GM12878 (cell line): ENCODE measurements around the gene TANK. TPM values are rescaled to one million over a fixed set of nuclear protein-coding genes. Genes with fewer than 3 reads are reported as not detected.

Experiments used
- CHD1 ChIP-seq: IDR thresholded peaks from 2 replicates; pipeline ENCODE4 v1.6.1; 2012; ENCODE audit warnings: low read depth, low read length, improper control_type of control experiment
- FOS ChIP-seq: IDR thresholded peaks from 3 replicates; pipeline ENCODE4 v1.6.1; 2011; ENCODE audit warnings: borderline replicate concordance; ENCODE audit not compliant: insufficient read length; ENCODE audit errors: extremely low read depth
- GATAD2B ChIP-seq: fragments of 450-650 bp; conservative IDR thresholded peaks from 2 replicates; pipeline ENCODE4 v1.6.1; 2017; ENCODE audit warnings: low read depth, mild to moderate bottlenecking, moderate library complexity
- IRF3 ChIP-seq: fragments of 450-650 bp; IDR thresholded peaks from 2 replicates; pipeline ENCODE4 v1.6.1; 2014; ENCODE audit warnings: mild to moderate bottlenecking
- MEF2A ChIP-seq: IDR thresholded peaks from 2 replicates; pipeline ENCODE4 v1.6.1; 2011; ENCODE audit warnings: low read depth, mild to moderate bottlenecking, low read length, moderate library complexity; ENCODE audit not compliant: insufficient read depth
- MTA2 ChIP-seq: fragments of 450-650 bp; IDR thresholded peaks from 2 replicates; pipeline ENCODE4 v1.6.1; 2016; ENCODE audit warnings: low read depth, mild to moderate bottlenecking, moderate library complexity
- NBN ChIP-seq: fragments of 450-650 bp; IDR thresholded peaks from 2 replicates; pipeline ENCODE4 v1.6.1; 2016
- POLR2AphosphoS5 ChIP-seq: IDR thresholded peaks from 2 replicates; pipeline ENCODE4 v1.6.1; 2011; ENCODE audit warnings: mild to moderate bottlenecking, low read length, inconsistent platforms
- RAD51 ChIP-seq: fragments of 450-650 bp; IDR thresholded peaks from 2 replicates; pipeline ENCODE4 v1.6.1; 2016; ENCODE audit warnings: moderate library complexity, mild to moderate bottlenecking, inconsistent platforms
- TARDBP ChIP-seq: IDR thresholded peaks from 2 replicates; pipeline ENCODE4 v1.6.1; 2016; ENCODE audit warnings: borderline replicate concordance
- WRNIP1 ChIP-seq: IDR thresholded peaks from 2 replicates; pipeline ENCODE4 v1.6.1; 2011; ENCODE audit warnings: low read depth, low read length, improper control_type of control experiment, borderline replicate concordance
- ZBTB40 ChIP-seq: fragments of 450-650 bp; IDR thresholded peaks from 2 replicates; pipeline ENCODE4 v1.6.1; 2016; ENCODE audit warnings: mild to moderate bottlenecking, moderate library complexity, borderline replicate concordance
- ZNF592 ChIP-seq: fragments of 450-650 bp; IDR thresholded peaks from 2 replicates; pipeline ENCODE4 v1.6.1; 2017; ENCODE audit warnings: mild to moderate bottlenecking, moderate library complexity
- ZZZ3 ChIP-seq: IDR thresholded peaks from 2 replicates; pipeline ENCODE4 v1.6.1; 2011; ENCODE audit warnings: low read depth; ENCODE audit not compliant: control insufficient read depth, insufficient read length
- polyA plus RNA-seq, 11 experiments: library from polyadenylated mRNA; depleted of rRNA in 4 of 11; unstranded in 6 of 11; stranded (reverse) in 5 of 11; fragments of >200 nt; fragmentation: Nextera tagmentation in 4 of 11; fragmentation: Illumina TruSeq in 1 of 11; extraction: Ambion mirVana in 4 of 11; extraction: Trizol in 1 of 11; gene quantifications; 1 replicate in 1 of 11; 2 replicates in 10 of 11; pipeline versions ENCODE4 v1.2.1 to v1.2.3, GENCODE V29; 2011 to 2016; ENCODE audit warnings: inconsistent platforms in 2 of 11, missing spikeins in 2 of 11, low read depth in 1 of 11
- total RNA-seq, 4 experiments: library from RNA; depleted of rRNA in 3 of 4; stranded (reverse); fragments of >200 nt in 3 of 4; fragmentation: Illumina TruSeq in 1 of 4; extraction: Trizol in 1 of 4; gene quantifications; 2 replicates each; pipeline versions ENCODE4 v1.2.1 to v1.2.3, GENCODE V29; 2013 to 2021
- TF ChIP-seq, protein P1 (sequence below): fragments of 450-650 bp; IDR thresholded peaks from 2 replicates; pipeline ENCODE4 v1.6.1; 2017; ENCODE audit warnings: mild to moderate bottlenecking, moderate library complexity

Gene TANK
- total and polyA plus RNA-seq, 10 of the 15 experiments (the other 5 are each of a cell fraction or from before 2014, with no cell fraction given), result 48.6 to 127 (median 103) TPM

- peak; percentile 93 for TF ChIP-seq ZBTB40
- TF ChIP-seq, protein P1, sequence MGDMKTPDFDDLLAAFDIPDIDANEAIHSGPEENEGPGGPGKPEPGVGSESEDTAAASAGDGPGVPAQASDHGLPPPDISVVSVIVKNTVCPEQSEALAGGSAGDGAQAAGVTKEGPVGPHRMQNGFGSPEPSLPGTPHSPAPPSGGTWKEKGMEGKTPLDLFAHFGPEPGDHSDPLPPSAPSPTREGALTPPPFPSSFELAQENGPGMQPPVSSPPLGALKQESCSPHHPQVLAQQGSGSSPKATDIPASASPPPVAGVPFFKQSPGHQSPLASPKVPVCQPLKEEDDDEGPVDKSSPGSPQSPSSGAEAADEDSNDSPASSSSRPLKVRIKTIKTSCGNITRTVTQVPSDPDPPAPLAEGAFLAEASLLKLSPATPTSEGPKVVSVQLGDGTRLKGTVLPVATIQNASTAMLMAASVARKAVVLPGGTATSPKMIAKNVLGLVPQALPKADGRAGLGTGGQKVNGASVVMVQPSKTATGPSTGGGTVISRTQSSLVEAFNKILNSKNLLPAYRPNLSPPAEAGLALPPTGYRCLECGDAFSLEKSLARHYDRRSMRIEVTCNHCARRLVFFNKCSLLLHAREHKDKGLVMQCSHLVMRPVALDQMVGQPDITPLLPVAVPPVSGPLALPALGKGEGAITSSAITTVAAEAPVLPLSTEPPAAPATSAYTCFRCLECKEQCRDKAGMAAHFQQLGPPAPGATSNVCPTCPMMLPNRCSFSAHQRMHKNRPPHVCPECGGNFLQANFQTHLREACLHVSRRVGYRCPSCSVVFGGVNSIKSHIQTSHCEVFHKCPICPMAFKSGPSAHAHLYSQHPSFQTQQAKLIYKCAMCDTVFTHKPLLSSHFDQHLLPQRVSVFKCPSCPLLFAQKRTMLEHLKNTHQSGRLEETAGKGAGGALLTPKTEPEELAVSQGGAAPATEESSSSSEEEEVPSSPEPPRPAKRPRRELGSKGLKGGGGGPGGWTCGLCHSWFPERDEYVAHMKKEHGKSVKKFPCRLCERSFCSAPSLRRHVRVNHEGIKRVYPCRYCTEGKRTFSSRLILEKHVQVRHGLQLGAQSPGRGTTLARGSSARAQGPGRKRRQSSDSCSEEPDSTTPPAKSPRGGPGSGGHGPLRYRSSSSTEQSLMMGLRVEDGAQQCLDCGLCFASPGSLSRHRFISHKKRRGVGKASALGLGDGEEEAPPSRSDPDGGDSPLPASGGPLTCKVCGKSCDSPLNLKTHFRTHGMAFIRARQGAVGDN, result peak; percentile 73
- TF ChIP-seq MTA2, result peak; percentile 78
- TF ChIP-seq CHD1, result peak; percentile 68; the same call in 1 of the 2 replicates
- 0 out of 2 replicates have a peak, but pooled peaks have one; percentile 28 for TF ChIP-seq TARDBP
- no peak for TF ChIP-seq ZNF592
- no peak for TF ChIP-seq RAD51
- no peak for TF ChIP-seq GATAD2B
- 0 out of 2 replicates have a peak, but pooled peaks have one; percentile 6 for TF ChIP-seq MEF2A
- no peak for TF ChIP-seq FOS
- TF ChIP-seq NBN, result peak; percentile 72; the same call in 1 of the 2 replicates
- 0 out of 2 replicates have a peak, but pooled peaks have one; percentile 14 for TF ChIP-seq WRNIP1
- no peak for TF ChIP-seq ZZZ3
- peak; percentile 93 for TF ChIP-seq POLR2AphosphoS5
- no peak for TF ChIP-seq IRF3
These were observed at the start of gene TANK (continued) for GRCh38 chr2:161160226-161161073.
